ENCODE results near the gene XYLT1.

- TF ChIP-seq EZH2phosphoT487 (IDR thresholded peaks at IDR 0.05; ENCODE audit: insufficient read depth, low read depth) (no peak), EZH2 (IDR thresholded peaks at IDR 0.05; ENCODE audit: insufficient read depth, poor library complexity, severe bottlenecking) (no peak)
Observed at GRCh38 chr16:17386229-17386628, 84.5 kb downstream of the XYLT1 start.
